HG03175 (cell line): ENCODE results near the gene BMERB1.
"Not testable (repeated sequence)": the region's sequence is repeated elsewhere in the genome, so short reads cannot be mapped to it uniquely, and the experiment has no call there.

Experiments
- ATAC-seq: cut with Tn5 transposase; IDR thresholded peaks from one replicate; pipeline ENCODE4 v1.9.1; 2021; ENCODE audit warnings: mild to moderate bottlenecking, moderate library complexity; ENCODE audit not compliant: unreplicated experiment

Gene BMERB1

GRCh38 chr16:15607221-15607699, 172.9 kb downstream of the BMERB1 start:
- not testable (repeated sequence) for ATAC-seq

GRCh38 chr16:15607700-15608396, 173.5 kb downstream of the BMERB1 start:
- ATAC-seq, result no peak

- ATAC-seq, result no peak
These were observed 174.3 kb downstream of the BMERB1 start for GRCh38 chr16:15608398-15609285.

GRCh38 chr16:15609286-15609649, 174.9 kb downstream of the BMERB1 start:
- ATAC-seq, result no peak

- ATAC-seq, result no peak
These were observed 176.0 kb downstream of the BMERB1 start for GRCh38 chr16:15610369-15610871.

- no peak for ATAC-seq
These were observed 177.2 kb downstream of the BMERB1 start for GRCh38 chr16:15611610-15612009.

GRCh38 chr16:15613676-15614075, 179.3 kb downstream of the BMERB1 start:
- no peak for ATAC-seq

GRCh38 chr16:15616012-15616411, 181.6 kb downstream of the BMERB1 start:
- ATAC-seq, result no peak

GRCh38 chr16:15616475-15617165, 182.2 kb downstream of the BMERB1 start:
- no peak for ATAC-seq

GRCh38 chr16:15617901-15618300, 183.5 kb downstream of the BMERB1 start:
- ATAC-seq, result no peak

- no peak for ATAC-seq
These were observed 184.0 kb downstream of the BMERB1 start for GRCh38 chr16:15618392-15618791.

GRCh38 chr16:15620611-15621195, 186.3 kb downstream of the BMERB1 start:
- no peak for ATAC-seq

- ATAC-seq, result no peak
These were observed 187.1 kb downstream of the BMERB1 start for GRCh38 chr16:15621456-15621855.

- ATAC-seq, result no peak
These were observed 187.5 kb downstream of the BMERB1 start for GRCh38 chr16:15621889-15622288.

GRCh38 chr16:15631730-15632409, 197.5 kb downstream of the BMERB1 start:
- ATAC-seq, result no peak

GRCh38 chr16:15635926-15636325, 201.5 kb downstream of the BMERB1 start:
- ATAC-seq, result no peak

- no peak for ATAC-seq
These were observed 202.0 kb downstream of the BMERB1 start for GRCh38 chr16:15636392-15636873.
